GM18861 (cell line): ENCODE results near the gene MBTPS2.
"Not testable (repeated sequence)": the region's sequence is repeated elsewhere in the genome, so short reads cannot be mapped to it uniquely, and the experiment has no call there.

ENCODE experiments used
- ATAC-seq: cut with Tn5 transposase; IDR thresholded peaks from one replicate; pipeline ENCODE4 v1.9.1; 2021; ENCODE audit not compliant: unreplicated experiment

Gene MBTPS2

DNA sequence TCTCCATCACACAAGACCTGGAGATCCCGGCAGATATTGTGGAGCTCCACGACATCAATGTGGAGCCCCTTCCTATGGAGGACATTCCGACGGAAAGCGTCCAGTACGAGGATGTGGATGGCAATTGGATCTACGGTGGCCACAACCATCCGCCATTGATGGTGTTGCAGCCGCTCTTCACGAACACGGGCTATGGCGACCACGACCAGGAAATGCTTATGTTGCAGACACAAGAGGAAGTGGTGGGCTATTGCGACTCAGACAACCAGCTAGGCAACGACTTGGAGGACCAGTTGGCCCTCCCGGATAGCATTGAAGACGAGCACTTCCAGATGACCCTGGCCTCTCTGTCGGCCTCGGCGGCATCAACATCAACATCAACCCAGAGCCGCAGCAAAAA is 17.1 kb downstream of the MBTPS2 start:
- ATAC-seq: no peak

DNA sequence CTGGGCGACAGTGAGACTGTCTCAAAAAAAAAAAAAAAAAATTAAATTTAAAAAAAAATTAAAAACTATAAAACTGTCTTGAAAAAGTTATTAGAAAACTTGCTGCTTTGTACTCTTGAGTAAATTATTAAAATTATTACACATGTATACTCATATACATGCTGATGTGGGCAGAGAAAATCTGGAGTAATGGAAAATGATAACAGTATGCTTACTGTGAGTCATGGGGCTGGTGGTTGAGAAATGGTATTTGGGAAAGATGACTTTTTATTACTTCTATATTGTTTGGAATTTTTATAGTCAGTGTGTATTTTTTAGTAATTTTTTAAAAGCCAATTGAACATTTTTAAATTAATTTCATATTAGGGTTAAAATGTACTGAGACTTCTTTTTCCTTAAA is 23.8 kb downstream of the MBTPS2 start:
- no peak for ATAC-seq

DNA sequence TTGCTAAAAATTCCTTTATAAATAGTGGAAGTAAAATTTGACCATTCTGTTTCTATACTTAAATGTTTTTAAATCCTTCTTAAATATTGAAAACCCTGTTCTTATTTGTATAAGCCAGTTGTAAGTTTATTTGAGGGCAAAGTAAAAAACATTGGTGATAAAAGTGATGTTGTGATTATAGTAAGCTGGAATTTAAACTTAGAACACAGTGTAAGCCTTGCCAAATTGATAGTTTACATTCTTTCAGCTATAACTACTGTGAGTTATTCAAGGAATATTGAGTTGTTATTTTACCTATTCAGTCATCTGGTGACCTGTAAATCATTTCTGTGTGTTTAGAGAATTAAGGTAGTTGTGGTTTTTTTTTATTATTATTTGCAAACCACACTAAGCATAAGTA is 26.0 kb downstream of the MBTPS2 start:
- no peak for ATAC-seq

GRCh38 chrX:21870494-21870893 is 31.1 kb downstream of the MBTPS2 start:
- ATAC-seq: no peak

DNA sequence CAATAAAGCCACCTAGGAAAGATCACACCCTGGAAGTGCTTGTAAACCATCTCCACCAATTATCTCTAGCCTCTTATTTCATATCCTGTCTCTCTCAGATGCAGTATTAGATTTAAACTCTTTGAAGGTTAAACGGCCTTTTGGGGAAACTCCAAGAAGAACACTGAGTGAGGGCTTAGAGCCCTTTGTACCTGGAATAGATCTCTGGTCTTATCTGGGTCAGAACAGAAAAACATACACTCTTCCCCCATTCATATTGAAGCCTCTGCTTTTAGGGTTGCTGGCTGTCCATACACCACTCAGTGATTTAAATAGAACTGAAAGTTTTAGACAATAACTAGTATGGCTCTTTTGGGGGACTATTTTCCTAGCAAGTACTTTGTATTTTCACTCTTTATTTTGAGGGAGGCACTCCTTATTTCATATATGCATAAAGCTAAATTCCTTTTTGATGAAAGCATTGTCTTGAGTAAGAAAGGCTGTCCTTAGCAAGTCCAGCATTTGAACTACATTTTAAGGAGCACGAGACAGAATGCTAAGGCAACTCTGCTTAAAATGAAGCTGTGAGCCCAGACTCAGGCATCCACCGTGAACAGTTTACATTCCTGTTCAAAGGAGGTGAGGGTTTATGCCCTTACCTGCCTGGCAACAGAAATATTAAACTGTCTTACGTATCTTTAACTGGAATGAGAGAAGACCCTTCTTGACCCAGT is 33.8 kb downstream of the MBTPS2 start:
- ATAC-seq: no peak

- not testable (repeated sequence) for ATAC-seq
These were observed 34.8 kb downstream of the MBTPS2 start for GRCh38 chrX:21874182-21874581.

DNA sequence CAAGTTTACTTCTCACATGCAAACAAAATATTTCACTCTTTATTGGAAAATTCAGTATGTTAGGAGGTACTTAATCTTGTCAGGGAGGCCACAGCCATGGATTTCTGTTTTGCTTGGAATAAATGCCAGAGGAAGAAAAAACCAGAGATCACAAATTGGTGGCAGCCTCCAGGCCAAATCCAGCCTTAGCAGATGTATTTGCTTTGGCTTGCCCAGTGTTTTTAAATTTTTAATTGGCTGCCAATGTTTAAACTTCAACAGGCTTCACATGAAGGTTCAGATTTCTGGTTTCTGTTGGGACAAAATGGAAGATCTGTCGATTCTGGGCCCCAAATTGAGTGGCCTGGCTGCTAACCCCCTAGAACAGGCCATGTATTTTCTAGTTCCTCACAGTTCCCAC is 35.6 kb downstream of the MBTPS2 start:
- ATAC-seq: no peak

DNA sequence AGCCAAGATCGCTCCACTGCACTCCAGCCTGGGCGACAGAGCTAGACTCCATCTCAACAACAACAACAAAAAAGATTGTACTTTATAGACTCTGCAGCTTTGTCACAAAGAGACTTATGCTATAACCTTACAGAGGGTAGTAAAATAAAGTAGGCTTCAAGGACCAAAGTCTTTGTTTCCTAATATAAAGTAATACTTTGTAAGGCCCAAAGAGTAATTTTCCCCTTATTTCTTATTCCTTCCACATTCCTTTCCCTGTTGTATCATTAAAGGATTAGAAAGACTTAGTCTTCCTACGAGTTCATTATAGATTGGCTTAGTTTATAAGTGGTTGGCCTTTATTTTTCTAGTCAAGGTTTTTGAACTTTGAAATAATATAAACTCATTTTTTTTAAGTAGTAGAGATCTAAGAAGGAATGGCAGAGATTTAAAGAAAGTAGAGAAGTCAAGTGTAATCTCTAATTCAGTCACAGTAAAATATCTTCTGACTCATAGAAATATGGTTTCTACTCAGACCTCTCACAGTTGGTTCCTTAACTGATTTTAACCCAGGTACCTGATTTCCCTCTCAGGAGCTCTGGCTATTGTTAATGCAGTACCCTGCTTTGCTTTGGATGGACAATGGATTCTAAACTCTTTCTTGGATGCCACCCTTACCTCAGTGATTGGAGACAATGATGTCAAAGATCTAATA is 42.6 kb downstream of the MBTPS2 start:
- no peak for ATAC-seq

GRCh38 chrX:21883258-21883657 is 43.8 kb downstream of the MBTPS2 start:
- ATAC-seq: no peak

GRCh38 chrX:21885568-21885967 is 46.2 kb downstream of the MBTPS2 start:
- ATAC-seq: no peak

DNA sequence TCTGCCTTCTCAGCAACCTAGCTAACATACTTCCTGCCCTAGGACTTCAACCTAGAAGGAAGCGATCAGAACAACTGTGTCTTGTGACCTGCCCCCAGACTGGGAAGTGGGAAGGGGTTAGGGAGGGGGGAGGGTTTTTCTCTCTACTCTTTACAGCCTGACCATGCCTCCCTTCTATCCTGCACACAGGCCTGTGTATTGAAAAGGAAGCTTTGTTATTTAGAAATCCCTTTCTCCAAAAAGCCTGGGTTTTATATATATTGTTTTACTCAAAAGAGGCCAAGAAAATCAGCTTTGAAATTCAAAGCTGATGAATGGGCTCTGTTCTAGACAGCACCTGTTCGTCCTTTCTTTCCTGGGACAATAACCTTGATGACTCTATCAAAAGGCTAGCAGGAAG is 65.9 kb downstream of the MBTPS2 start:
- ATAC-seq: no peak

DNA sequence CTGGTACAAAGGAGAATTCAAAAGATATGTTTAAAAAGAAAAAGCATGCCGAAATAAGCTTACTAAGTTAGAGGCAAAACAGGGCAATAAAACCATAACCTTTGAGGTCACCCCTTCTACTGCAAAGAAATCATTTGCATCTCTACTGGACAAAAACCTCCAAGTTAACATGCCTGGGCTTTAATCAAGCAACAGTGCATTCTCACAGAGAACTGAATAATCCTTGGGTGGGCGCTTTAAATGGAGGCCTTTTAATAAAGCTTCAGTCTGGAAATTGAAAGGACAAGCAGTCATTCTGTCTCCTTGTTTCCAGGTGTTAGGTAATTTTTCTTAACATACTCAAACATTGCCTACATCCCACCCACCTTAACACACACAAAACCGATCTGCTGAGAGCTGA is 66.5 kb downstream of the MBTPS2 start:
- ATAC-seq: no peak

- ATAC-seq: no peak
These were observed 67.8 kb downstream of the MBTPS2 start for GRCh38 chrX:21907260-21907659.

DNA sequence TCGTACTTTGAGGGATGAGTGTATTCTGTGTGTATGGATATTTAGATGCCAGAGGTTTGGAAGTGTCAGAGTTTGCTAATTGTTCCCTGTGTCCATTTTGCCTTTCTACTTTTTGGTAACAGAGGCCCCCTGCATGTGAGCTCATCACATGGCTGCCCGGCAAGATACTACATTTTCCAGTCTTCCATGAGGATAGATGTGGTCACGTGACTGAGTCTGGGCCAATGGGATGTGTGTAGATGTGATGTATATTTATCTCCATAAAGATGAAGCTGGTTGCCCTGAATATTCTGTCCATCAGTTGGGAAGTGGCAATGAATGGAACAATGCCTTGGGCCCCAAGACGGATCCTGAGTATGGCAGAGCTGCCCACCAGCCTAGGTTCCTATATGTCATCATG is 72.1 kb downstream of the MBTPS2 start:
- ATAC-seq: no peak

DNA sequence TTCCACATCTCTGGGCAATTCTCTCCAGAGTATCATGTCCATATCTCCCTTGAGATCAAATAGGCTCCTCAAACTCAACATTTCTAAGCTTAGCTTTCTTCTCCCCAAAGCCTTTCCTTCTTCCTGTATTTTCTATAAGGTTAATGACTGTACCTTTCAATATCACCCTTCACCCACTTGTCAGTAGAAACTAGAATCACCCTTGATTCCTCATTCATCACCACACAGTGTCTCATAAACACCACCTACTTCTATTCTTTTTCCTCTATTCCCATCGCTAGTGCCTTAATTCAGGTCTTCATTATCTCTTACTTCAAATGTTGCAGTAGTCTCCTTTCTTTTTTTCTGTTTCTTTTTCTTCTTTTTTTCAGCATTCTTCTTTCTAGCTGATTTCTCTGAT is 72.8 kb downstream of the MBTPS2 start:
- ATAC-seq: no peak

DNA sequence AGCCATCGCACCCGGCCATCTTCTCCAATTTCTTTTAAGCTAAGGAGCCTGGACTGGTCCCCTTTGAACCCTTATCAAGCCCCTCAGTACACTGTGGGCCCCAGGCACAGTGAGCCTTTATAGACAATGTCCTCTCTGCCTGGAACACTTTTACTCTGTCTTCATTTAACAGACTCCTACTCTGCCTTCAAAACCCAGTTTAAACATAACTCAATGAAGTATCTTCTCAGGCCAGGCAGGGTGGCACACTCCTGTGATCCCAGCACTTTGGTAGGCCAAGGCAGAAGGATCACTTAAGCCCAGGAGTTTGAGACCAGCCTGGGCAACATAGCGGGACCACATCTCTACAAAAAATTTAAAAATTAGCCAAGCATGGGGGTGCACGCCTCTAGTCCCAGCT is 73.6 kb downstream of the MBTPS2 start:
- ATAC-seq: no peak

DNA sequence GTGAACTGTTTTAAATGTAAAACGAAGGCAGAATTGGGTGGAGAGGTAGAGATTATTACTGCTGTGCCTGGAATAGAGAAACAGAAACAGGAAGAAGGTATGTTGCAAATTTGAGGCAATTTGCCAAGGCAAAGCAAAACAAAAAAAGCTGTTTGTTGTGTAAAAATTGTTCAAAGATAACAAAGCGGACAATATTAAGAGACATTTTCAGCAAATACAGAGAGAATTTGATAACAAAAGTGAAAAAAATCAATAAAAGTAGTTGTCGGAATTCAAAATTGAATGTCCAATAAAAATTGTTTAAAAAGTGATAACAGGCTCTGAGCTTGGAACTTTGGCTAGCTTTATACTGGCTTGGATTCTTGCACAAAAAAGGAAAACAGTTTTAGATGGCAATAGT is 86.7 kb downstream of the MBTPS2 start:
- ATAC-seq: no peak

GRCh38 chrX:21926527-21927278 is 87.3 kb downstream of the MBTPS2 start:
- ATAC-seq: peak; percentile 92

DNA sequence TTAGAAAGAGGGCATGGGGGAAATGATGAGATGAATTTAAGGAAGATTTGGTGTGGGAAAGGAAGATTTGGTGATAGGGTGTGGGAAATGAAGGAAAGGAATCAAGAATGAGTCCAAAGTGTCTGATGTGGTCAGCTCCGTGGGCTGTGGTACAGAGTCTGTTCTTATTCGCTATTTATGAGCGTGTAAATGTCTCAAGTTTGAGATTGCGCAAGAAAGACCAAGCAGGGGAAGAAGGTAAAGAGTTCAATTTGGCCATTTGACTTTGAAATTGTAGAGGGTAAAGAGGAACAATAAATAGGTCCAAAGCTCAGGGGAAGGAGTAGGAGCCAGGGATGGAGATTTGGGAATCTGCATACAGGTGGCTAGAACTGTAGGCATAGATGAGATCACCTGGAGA is 89.8 kb downstream of the MBTPS2 start:
- ATAC-seq: no peak

DNA sequence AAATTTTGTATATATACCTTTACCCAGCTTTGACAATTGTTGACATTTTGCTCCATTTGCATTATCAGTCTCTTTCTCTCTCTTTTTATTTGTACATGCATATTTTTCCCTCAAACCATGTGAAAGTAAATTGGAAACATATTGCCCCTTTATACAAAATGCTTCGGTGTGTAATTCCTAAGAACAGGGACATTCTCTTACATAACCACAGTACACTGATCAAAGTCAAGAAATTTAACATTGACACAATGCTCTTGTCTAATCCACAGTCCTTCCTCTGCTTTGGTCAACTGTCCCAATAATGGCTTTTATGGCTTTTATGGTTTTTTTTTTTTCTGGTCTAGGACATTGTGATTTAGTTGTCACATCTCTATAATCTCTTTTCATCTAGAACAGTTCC is 91.6 kb downstream of the MBTPS2 start:
- no peak for ATAC-seq

GRCh38 chrX:21932292-21933002 is 93.0 kb downstream of the MBTPS2 start:
- ATAC-seq: no peak
